Fibroblast of the conjunctiva (primary cell): ENCODE measurements around the gene AWAT1.
"Not testable (repeated sequence)": the region's sequence is repeated elsewhere in the genome, so short reads cannot be mapped to it uniquely, and the experiment has no call there.

Experiments
- DNase-seq: peaks from one replicate; pipeline ENCODE4 v3.0.0-alpha.2; 2010; ENCODE audit warnings: low read depth

Gene AWAT1

DNA sequence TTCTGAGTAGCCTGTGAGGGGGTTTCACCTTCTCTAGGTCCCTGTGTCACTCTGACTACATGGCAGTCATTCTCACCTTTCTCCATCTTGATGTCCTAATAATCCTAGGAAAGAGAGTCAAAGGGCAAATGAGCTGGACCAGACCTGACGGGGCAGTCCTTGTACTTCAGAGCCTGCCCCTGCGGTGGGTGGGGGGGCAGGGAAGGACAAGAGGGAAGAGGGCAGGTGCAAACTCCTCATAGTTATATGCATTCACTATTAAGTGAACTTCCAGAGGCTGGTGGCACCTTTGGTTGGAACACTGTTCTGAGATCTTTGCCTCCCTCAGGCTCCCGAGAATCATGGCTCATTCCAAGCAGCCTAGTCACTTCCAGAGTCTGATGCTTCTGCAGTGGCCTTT, at the start of gene AWAT1:
Gene AWAT1 (plus strand): TSS at position 301 of the 400 bp plus-strand sequence. CDS start 41 bp downstream, at position 342.
- DNase-seq = no peak

- DNase-seq = no peak
Observed at GRCh38 chrX:70190225-70190624, 44.2 kb upstream of the AWAT1 start.

GRCh38 chrX:70196961-70197720, 37.3 kb upstream of the AWAT1 start:
- peak; percentile 20 for DNase-seq

- no peak for DNase-seq
Observed at GRCh38 chrX:70201732-70202131, 32.7 kb upstream of the AWAT1 start.

GRCh38 chrX:70208479-70208878, 26.0 kb upstream of the AWAT1 start:
- no peak for DNase-seq

- not testable (repeated sequence) for DNase-seq
Observed at GRCh38 chrX:70209570-70209969, 24.9 kb upstream of the AWAT1 start.

DNA sequence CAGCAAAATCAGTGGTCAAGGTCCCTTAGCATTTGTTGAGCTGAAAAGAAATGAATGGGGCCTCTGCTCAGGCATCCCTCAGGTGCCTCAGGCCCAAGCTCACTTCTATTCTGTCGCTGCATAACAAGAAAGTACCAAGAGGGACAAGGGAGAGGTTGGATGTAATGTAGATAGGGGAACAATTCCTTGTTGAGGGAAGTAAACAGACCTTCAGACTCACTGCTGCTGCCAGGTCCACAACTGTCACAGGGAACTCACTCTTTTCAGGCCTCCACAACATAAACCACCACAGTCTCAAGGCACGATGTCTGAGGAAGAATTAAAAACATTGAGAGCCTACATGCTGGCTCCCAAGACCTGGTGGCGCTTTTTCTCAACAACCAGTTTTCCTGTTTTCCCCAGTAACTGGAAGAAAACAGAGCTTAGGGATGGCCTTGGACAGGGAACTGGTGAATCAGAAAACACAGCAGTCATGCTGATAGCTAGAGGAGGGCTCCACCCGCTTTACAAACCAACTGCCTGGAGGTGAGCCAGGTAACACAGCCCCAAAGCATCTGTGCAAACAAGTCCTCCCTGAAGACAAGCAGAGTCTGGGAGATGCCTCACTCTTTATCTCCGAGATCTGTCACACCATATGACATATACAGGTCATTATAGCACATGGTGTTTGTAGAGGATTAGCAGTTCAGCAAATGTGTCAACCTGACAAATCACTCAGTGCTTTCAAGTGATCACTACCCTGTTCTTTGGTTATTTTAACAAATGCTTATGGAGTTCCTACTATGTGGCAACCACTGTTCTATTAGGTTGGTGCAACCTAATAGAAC, 14.3 kb upstream of the AWAT1 start:
- DNase-seq = peak; percentile 47

DNA sequence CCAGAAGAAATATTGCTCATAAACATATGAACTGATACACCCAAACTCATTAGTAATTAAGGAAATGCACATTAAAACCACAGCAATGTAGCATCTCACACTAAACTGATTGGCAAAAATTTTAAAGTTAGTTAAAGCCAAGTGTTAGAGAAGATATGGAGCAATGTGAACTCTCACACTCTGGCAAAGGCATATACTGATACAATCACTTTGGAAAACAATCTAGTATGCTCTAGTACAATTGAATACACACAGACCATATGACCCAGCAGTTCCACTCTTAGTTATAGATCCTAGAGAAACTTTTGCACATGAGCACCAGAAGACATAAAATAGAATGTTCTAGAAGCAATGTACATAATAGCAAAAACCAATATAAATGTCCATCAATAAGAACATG, 8.4 kb upstream of the AWAT1 start:
- DNase-seq = no peak

GRCh38 chrX:70226687-70227086, 7.8 kb upstream of the AWAT1 start:
- DNase-seq = no peak

GRCh38 chrX:70231666-70232065, 2.8 kb upstream of the AWAT1 start:
- no peak for DNase-seq

DNA sequence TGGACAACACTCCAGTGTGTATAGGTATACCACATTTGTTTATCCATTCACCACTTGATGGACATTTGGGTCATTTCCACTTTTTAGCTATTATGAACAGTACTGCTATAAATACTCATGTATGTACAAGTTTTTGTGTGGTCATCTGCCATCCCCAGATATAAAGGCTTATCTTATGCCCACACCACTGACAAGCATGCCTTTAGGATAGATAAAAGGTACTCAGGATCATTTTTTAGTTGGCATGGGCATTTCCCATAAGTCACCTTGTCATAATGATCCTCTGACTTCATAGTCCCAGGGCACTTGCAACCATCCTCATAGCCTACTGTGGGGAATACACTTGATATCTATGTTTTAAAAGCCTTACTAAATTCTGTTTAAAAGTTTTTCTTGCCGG, 6.3 kb downstream of the AWAT1 start:
- no peak for DNase-seq

DNA sequence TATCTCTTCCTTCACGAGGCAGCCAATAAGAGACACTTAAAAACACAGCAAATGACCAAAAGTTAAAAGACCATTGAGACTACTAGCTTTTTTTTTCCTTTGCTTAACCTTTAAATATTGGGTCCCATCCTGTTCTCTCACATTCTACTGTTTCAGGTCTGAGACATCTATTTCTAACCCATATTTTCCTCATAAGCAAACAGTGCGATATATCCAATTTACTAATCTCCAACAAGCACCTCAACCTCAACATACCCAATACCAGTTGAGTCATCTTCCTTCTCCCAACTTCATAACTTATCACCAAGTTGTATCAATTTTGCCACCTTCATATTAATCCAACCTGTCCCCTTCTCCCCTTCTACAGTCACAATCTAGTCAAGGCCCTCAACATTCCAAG, 7.0 kb downstream of the AWAT1 start:
- DNase-seq = no peak

GRCh38 chrX:70243601-70244000, 9.1 kb downstream of the AWAT1 start:
- DNase-seq = not testable (repeated sequence)

- no peak for DNase-seq
Observed at GRCh38 chrX:70244881-70245280, 10.4 kb downstream of the AWAT1 start.

GRCh38 chrX:70247252-70247651, 12.8 kb downstream of the AWAT1 start:
- no peak for DNase-seq

GRCh38 chrX:70252491-70252890, 18.0 kb downstream of the AWAT1 start:
- no peak for DNase-seq

DNA sequence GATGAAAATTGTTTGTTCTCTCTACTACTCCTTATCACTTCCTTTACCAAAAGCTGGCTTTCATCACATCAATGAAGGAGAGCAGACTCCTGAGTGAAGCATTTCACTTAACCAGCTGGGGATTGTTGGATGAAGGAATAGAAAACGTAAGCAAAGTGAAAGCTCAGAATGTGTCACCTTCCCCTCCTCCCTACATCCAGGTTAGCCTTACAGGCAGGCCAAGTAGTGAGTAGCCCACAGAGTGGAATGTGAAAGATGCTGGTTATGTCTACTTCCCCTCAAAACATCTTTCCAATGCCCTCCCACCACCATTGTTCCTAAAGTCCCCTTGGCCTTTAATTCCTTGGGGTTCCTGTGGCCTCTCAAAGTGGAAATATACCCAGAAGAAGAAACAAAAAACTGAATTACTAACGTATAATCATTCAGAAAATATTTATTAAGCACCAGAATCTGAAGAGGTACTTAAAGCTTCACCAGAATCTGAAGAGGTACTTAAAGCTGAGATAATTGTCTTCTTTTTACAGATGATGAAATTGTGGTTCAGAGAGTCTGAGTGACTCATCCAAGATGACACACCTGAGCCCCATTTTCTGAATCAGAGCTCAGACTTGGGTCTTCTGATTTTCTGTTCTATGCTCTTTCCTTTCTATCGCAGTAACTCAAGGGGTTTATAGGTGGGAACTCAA, 19.1 kb downstream of the AWAT1 start:
- no peak for DNase-seq

DNA sequence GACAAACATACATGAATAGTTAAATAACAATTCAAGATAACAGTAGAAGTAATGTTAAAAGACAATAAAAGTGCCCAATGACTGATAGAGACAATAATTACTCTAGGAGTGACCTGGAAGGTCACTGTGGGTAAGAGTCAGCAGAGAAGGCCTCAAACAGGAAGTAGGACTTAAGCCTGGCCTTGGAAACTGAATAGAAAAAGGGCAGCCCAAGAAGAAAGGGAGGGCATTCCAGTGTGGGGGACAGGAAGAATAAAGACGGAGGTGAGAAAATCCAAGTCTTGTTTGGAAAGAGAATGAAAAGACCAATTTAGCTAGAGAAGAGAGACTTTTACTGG, 19.6 kb downstream of the AWAT1 start:
- no peak for DNase-seq

GRCh38 chrX:70254909-70255308, 20.5 kb downstream of the AWAT1 start:
- DNase-seq = no peak

DNA sequence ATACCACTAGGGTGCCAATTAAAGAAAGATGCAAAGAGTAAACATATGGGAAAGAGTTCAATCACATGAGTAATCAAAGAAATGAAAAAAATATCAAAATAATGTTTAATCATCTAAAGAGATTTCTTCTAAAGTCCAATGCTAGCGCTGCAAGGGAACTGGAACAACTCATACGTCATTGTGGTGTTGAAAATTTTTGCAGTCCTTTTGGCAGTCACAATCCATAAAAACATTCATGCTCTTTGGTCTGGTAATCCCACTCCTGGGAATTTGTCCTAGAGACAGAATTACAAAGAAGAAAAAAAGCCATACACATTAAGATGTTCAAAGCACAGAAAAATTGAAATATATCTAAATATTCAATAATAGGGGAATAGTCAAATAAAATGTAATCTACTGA, 21.0 kb downstream of the AWAT1 start:
- DNase-seq = no peak

GRCh38 chrX:70257423-70258288, 23.2 kb downstream of the AWAT1 start:
- no peak for DNase-seq

DNA sequence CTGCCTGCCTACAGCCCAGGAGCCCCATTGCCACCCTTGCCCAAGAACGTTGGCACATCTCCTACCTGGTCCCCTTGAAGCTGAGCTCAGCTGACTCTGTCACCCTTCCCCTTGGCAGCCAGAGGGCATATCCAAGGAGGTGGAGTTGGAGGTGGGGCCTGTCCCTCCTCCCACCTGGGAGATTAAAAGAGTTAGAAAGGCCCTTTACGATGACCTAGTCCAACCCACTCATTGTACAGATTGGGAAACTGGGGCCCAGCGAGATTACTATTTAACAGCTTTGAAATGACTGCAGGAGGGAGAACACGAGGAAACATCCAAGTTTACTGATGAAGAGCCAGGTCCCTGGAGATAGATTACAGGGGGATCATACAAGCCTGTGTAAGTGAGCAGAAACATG, 25.6 kb downstream of the AWAT1 start, which contains the start of gene P2RY4:
Gene P2RY4 (minus strand): TSS at position 101 of the 400 bp plus-strand sequence. CDS start 580 bp downstream, outside the sequence.
- DNase-seq = no peak
